Activated CD8-positive, alpha-beta T cell treated with anti-CD3 and anti-CD28 coated beads for 36 hours (primary cell): ENCODE measurements around the gene FKBP1B. TPM values are rescaled to one million over a fixed set of nuclear protein-coding genes. Genes with fewer than 3 reads are reported as not detected.

Experiments used
- ATAC-seq: fragments of 200-7000 bp; cut with Tn5 transposase; one replicate; pipeline ENCODE4 v1.10.0; 2021; ENCODE audit warnings: mild to moderate bottlenecking, moderate library complexity
- CTCF ChIA-PET: fragments of 350-600 bp; sonication (Branson Sonifier 250); formaldehyde crosslinking; loops from one replicate; lab custom pipeline; 2021; ENCODE audit warnings: antibody characterized with exemption; lab: Charles Lee
- POLR2A ChIA-PET: fragments of 350-600 bp; sonication (Branson Sonifier 250); formaldehyde crosslinking; loops from one replicate; lab custom pipeline; 2021; ENCODE audit warnings: antibody characterized with exemption; lab: Charles Lee
- DNase-seq: peaks from one replicate; pipeline ENCODE4 v3.0.0-alpha.2; 2020
- H3K27ac Mint-ChIP-seq: one replicate; pipeline ENCODE4 v1.8.0; 2021; ENCODE audit warnings: mild to moderate bottlenecking, mixed read lengths
- H3K27me3 Mint-ChIP-seq: one replicate; pipeline ENCODE4 v1.8.0; 2021; ENCODE audit warnings: mixed read lengths
- H3K36me3 Mint-ChIP-seq: one replicate; pipeline ENCODE4 v1.8.0; 2021; ENCODE audit warnings: low read depth, mixed read lengths
- H3K4me1 Mint-ChIP-seq: one replicate; pipeline ENCODE4 v1.8.0; 2021; ENCODE audit warnings: low read depth, mixed read lengths
- H3K4me3 Mint-ChIP-seq: one replicate; pipeline ENCODE4 v1.8.0; 2021; ENCODE audit warnings: mild to moderate bottlenecking, moderate library complexity, mixed read lengths
- H3K9me3 Mint-ChIP-seq: one replicate; pipeline ENCODE4 v1.8.0; 2021; ENCODE audit warnings: mixed read lengths
- intact Hi-C: fragments of 100-400 bp; cut with micrococcal nuclease; formaldehyde crosslinking; loops from one replicate; pipeline ENCODE4 v1.10.0; 2022
- total RNA-seq, 2 experiments: library from RNA; stranded (reverse); gene quantifications; one replicate each; pipeline ENCODE4 v1.2.3, GENCODE V29; 2021
- TF ChIP-seq, protein P1 (sequence below): fragments of 200-600 bp; IDR thresholded peaks from one replicate; pipeline ENCODE4 v1.8.0; 2022; ENCODE audit warnings: antibody characterized with exemption, mild to moderate bottlenecking

Gene FKBP1B
- total RNA-seq, 2 experiments from 2014 or later, result 1.3 to 1.7 TPM

DNA sequence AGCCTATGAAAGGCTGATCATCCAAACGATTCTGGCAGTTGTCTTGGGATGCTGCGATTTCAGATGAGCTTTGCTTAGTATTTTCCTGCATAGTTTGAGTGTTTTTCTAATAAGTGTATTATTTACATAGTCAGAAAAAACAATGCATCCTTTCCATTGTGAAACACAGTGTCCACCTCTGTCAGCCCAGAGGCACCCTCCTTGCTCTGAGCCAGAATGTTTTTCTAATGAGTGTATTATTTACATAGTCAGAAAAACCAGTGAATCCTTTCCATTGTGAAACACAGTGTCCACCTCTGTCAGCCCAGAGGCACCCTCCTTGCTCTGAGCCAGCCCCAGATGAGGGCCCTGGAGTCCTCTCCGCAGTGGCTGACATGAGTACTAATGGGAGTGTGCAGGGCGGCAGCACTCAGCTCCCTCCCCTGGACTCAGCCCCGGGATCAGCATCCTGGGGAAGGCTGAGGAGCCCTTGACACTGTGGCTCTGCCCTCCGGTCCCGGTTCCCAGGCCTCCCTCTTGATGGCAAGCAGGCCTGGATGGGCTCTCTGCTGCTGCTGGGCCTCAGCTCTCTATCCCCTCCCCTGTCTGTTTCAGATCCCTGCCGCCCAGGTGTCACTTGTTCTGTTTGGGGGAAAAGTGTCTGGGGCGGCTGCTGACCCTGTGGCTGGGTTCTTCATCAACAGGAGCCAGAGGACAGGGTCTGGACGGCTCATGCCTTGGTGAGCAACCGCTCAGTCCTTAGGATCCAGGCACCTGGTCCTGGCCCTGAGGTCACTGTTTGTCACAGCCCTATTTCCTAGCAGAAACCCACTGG is 33.8 kb upstream of the FKBP1B start:
- no peak for ATAC-seq
- H3K27ac Mint-ChIP-seq, result no peak overlapping the region
- H3K4me3 Mint-ChIP-seq, result no peak overlapping the region
- H3K9me3 Mint-ChIP-seq, result no peaks in the 10 kb centered on the region
- ChIA-PET CTCF (no interaction called here), POLR2A (no interaction called here)
- H3K36me3 Mint-ChIP-seq, result no peaks in the 10 kb centered on the region
- peaks cover 3% of the 10 kb centered on the region for H3K4me1 Mint-ChIP-seq
- TF ChIP-seq, protein P1, sequence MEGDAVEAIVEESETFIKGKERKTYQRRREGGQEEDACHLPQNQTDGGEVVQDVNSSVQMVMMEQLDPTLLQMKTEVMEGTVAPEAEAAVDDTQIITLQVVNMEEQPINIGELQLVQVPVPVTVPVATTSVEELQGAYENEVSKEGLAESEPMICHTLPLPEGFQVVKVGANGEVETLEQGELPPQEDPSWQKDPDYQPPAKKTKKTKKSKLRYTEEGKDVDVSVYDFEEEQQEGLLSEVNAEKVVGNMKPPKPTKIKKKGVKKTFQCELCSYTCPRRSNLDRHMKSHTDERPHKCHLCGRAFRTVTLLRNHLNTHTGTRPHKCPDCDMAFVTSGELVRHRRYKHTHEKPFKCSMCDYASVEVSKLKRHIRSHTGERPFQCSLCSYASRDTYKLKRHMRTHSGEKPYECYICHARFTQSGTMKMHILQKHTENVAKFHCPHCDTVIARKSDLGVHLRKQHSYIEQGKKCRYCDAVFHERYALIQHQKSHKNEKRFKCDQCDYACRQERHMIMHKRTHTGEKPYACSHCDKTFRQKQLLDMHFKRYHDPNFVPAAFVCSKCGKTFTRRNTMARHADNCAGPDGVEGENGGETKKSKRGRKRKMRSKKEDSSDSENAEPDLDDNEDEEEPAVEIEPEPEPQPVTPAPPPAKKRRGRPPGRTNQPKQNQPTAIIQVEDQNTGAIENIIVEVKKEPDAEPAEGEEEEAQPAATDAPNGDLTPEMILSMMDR, result no peak
- DNase-seq, result no peak
- peaks cover 14% of the 10 kb centered on the region for H3K27me3 Mint-ChIP-seq
- intact Hi-C loops, result no loop called here

DNA sequence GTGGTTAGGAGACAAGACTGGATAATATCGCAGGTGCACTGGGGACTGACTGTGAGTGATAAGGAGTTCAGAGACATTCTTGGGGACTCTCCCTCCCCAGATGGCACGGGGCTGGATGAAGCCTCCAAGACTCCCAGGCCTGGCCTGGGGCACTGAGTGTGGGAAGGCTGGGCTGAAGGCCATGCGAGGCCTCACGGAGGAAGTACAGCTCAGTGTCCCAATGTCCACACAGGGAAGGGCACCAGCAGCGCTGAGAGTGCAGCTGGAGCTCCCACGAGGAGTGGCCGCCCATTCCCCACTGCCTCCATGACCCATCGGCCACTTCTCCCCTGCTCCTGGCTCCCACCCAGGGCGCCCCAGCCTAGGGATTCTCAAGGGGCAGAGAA is 33.2 kb upstream of the FKBP1B start:
- CTCF ChIA-PET, result no interaction called here
- POLR2A ChIA-PET, result no interaction called here
- no peaks in the 10 kb centered on the region for H3K36me3 Mint-ChIP-seq
- DNase-seq (no peak), ATAC-seq (no peak)
- H3K4me3 Mint-ChIP-seq, result no peak overlapping the region
- H3K27ac Mint-ChIP-seq, result no peak overlapping the region
- H3K4me1 Mint-ChIP-seq, result peaks cover under 1% of the 10 kb centered on the region
- H3K27me3 Mint-ChIP-seq, result peaks cover 9% of the 10 kb centered on the region
- intact Hi-C loops, result no loop called here
- TF ChIP-seq, protein P1, result no peak
- no peaks in the 10 kb centered on the region for H3K9me3 Mint-ChIP-seq

GRCh38 chr2:24016853-24017703 is 32.5 kb upstream of the FKBP1B start:
- no peak overlapping the region for H3K27ac Mint-ChIP-seq
- POLR2A ChIA-PET, result no interaction called here
- H3K9me3 Mint-ChIP-seq, result no peaks in the 10 kb centered on the region
- no peak overlapping the region for H3K4me3 Mint-ChIP-seq
- H3K27me3 Mint-ChIP-seq, result peaks cover 2% of the 10 kb centered on the region
- TF ChIP-seq, protein P1, result no peak
- DNase-seq, result no peak
- no peak for ATAC-seq
- CTCF ChIA-PET, result no interaction called here
- H3K36me3 Mint-ChIP-seq, result no peaks in the 10 kb centered on the region
- no peaks in the 10 kb centered on the region for H3K4me1 Mint-ChIP-seq
- intact Hi-C loops, result no loop called here

- H3K4me3 Mint-ChIP-seq, result no peak overlapping the region
- H3K9me3 Mint-ChIP-seq, result no peaks in the 10 kb centered on the region
- DNase-seq, result no peak
- no peak overlapping the region for H3K27ac Mint-ChIP-seq
- H3K27me3 Mint-ChIP-seq, result peaks cover 2% of the 10 kb centered on the region
- H3K4me1 Mint-ChIP-seq, result no peaks in the 10 kb centered on the region
- intact Hi-C loops, result no loop called here
- ChIA-PET POLR2A (no interaction called here), CTCF (no interaction called here)
- ATAC-seq, result no peak
- TF ChIP-seq, protein P1, result no peak
- H3K36me3 Mint-ChIP-seq, result peaks cover 3% of the 10 kb centered on the region
These were observed 31.8 kb upstream of the FKBP1B start for GRCh38 chr2:24017711-24018110.

DNA sequence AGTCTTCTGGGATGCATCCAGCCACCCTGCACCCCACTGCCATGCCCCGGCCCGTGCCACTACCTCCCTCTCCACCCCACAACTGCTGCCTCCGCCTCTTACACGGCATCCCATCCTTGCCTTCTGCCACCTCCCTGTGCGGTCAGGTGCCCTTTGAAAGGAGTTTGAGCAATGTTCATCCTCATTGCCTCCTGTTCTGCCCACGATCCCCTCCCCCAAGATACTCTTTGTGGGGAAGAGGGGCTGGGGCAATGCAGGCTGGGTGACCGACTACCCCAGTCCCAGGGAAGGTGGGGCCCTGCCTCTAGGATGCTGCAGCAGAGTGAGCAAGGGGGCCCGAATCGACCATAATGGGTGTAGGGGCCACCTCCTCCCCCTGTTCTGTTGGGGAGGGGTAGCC is 31.3 kb upstream of the FKBP1B start:
- Mint-ChIP-seq H3K27ac (no peak overlapping the region), H3K4me3 (no peak overlapping the region), H3K27me3 (peaks cover 2% of the 10 kb centered on the region), H3K36me3 (peaks cover 7% of the 10 kb centered on the region), H3K4me1 (no peaks in the 10 kb centered on the region), H3K9me3 (no peaks in the 10 kb centered on the region)
- ATAC-seq, result no peak
- no peak for DNase-seq
- POLR2A ChIA-PET, result no interaction called here
- TF ChIP-seq, protein P1, result no peak
- intact Hi-C loops, result no loop called here
- CTCF ChIA-PET, result no interaction called here
